ENCODE data around the gene DDX60.
A peak's percentile ranks its signal among the peaks of the same experiment; 100 is the strongest.
"Not testable (repeated sequence)": the region's sequence is repeated elsewhere in the genome, so short reads cannot be mapped to it uniquely, and the experiment has no call there.

The DDX60 gene

GRCh38 chr4:168318266-168318895 lies at the start of gene DDX60:
Gene DDX60, minus strand, starts transcription at chr4:168318752. Its CDS starts 7,493 bp downstream, at chr4:168311259.
- peak; percentile 78 for DNase-seq

- no peak for DNase-seq
These were observed 48.5 kb upstream of the DDX60 start for GRCh38 chr4:168367065-168367464.

GRCh38 chr4:168362025-168362401 lies 43.5 kb upstream of the DDX60 start:
- no peak for DNase-seq

- DNase-seq: no peak
These were observed 42.9 kb upstream of the DDX60 start for GRCh38 chr4:168361365-168362024.

- no peak for DNase-seq
These were observed 41.7 kb upstream of the DDX60 start for GRCh38 chr4:168360271-168360670.

GRCh38 chr4:168357941-168358340 lies 39.4 kb upstream of the DDX60 start:
- DNase-seq: no peak

- no peak for DNase-seq
These were observed 35.2 kb upstream of the DDX60 start for GRCh38 chr4:168353746-168354145.

- no peak for DNase-seq
These were observed 19.0 kb upstream of the DDX60 start for GRCh38 chr4:168337550-168337940.

GRCh38 chr4:168336837-168337549 lies 18.4 kb upstream of the DDX60 start:
- DNase-seq: no peak

- DNase-seq: no peak
These were observed 17.1 kb upstream of the DDX60 start for GRCh38 chr4:168335621-168336020.

- no peak for DNase-seq
These were observed 15.5 kb upstream of the DDX60 start for GRCh38 chr4:168334053-168334452.

- not testable (repeated sequence) for DNase-seq
These were observed 12.0 kb upstream of the DDX60 start for GRCh38 chr4:168330575-168330974.

GRCh38 chr4:168325591-168325990 lies 7.0 kb upstream of the DDX60 start:
- DNase-seq: no peak

- no peak for DNase-seq
These were observed 2.5 kb upstream of the DDX60 start for GRCh38 chr4:168321006-168321405.

GRCh38 chr4:168319486-168320019 lies 1.0 kb upstream of the DDX60 start:
- DNase-seq: no peak

GRCh38 chr4:168317621-168318020 lies 931 bp downstream of the DDX60 start:
- no peak for DNase-seq

GRCh38 chr4:168309781-168310180 lies 8.8 kb downstream of the DDX60 start:
- DNase-seq: no peak

GRCh38 chr4:168308912-168309311 lies 9.6 kb downstream of the DDX60 start:
- no peak for DNase-seq

- DNase-seq: no peak
These were observed 12.1 kb downstream of the DDX60 start for GRCh38 chr4:168306476-168306875.

- DNase-seq: no peak
These were observed 13.7 kb downstream of the DDX60 start for GRCh38 chr4:168304744-168305459.

GRCh38 chr4:168303430-168303829 lies 15.1 kb downstream of the DDX60 start:
- not testable (repeated sequence) for DNase-seq

- no peak for DNase-seq
These were observed 25.1 kb downstream of the DDX60 start for GRCh38 chr4:168293386-168293975.

GRCh38 chr4:168291242-168291641 lies 27.3 kb downstream of the DDX60 start:
- no peak for DNase-seq

All from activated T-cell treated with anti-CD3 and anti-CD28 coated beads, Interleukin-2, amount 50 U/mL, for 1 hour (primary cell).